OCI-LY1 (cell line): ENCODE results near the gene PDE5A.
"Not testable (repeated sequence)": the region's sequence is repeated elsewhere in the genome, so short reads cannot be mapped to it uniquely, and the experiment has no call there.

Experiments
- CTCF ChIP-seq: fragments of 200-600 bp; sonication (generic), shearing (Covaris generic); IDR thresholded peaks from 2 replicates; pipeline ENCODE4 v1.5.1; 2017; ENCODE audit warnings: mild to moderate bottlenecking, antibody characterized with exemption, low read length, moderate library complexity, mixed read lengths
- EZH2 ChIP-seq: fragments of 200-600 bp; sonication (generic), shearing (Covaris generic); IDR thresholded peaks from 2 replicates; pipeline ENCODE4 v1.8.0; 2017; ENCODE audit warnings: borderline replicate concordance, mixed run types, mild to moderate bottlenecking, antibody characterized with exemption, low read length, moderate library complexity, mixed read lengths

- not testable (repeated sequence) for TF ChIP-seq CTCF, EZH2
These were observed 8.2 kb upstream of the PDE5A start for GRCh38 chr4:119636851-119637250.
